Activated naive CD4-positive, alpha-beta T cell treated with anti-CD3 and anti-CD28 coated beads, Interleukin-2, amount 50 U/mL, for 24 hours (primary cell): ENCODE data around the gene OR10H3.

Experiments
- H3K27ac Mint-ChIP-seq: one replicate; pipeline ENCODE4 v1.8.0; 2021; ENCODE audit warnings: mild to moderate bottlenecking, mixed read lengths
- H3K27me3 Mint-ChIP-seq: one replicate; pipeline ENCODE4 v1.8.0; 2021; ENCODE audit warnings: mixed read lengths
- H3K36me3 Mint-ChIP-seq: one replicate; pipeline ENCODE4 v1.8.0; 2021; ENCODE audit warnings: mixed read lengths
- H3K4me1 Mint-ChIP-seq: one replicate; pipeline ENCODE4 v1.8.0; 2021; ENCODE audit warnings: mixed read lengths
- H3K4me3 Mint-ChIP-seq: one replicate; pipeline ENCODE4 v1.8.0; 2021; ENCODE audit warnings: mild to moderate bottlenecking, mixed read lengths
- H3K9me3 Mint-ChIP-seq: one replicate; pipeline ENCODE4 v1.8.0; 2021; ENCODE audit warnings: mixed read lengths

OR10H3 gene

GRCh38 chr19:15737722-15738121 lies at the start of gene OR10H3:
TSS of gene OR10H3 (plus strand) at chr19:15737985. CDS start at chr19:15741393, 3,408 bp downstream.
- Mint-ChIP-seq H3K4me3 (no peak within 1 kb of the TSS), H3K9me3 (peaks cover 11% of the 10 kb centered on the region), H3K4me1 (no peaks in the 10 kb centered on the region), H3K27me3 (peaks cover 3% of the 10 kb centered on the region), H3K27ac (no peak within 1 kb of the TSS), H3K36me3 (peaks cover 4% of the 10 kb centered on the region)

GRCh38 chr19:15696654-15697194 lies 41.1 kb upstream of the OR10H3 start:
- H3K36me3 Mint-ChIP-seq, result no peaks in the 10 kb centered on the region
- no peak overlapping the region for H3K27ac Mint-ChIP-seq
- no peaks in the 10 kb centered on the region for H3K9me3 Mint-ChIP-seq
- H3K4me1 Mint-ChIP-seq, result peaks cover 4% of the 10 kb centered on the region
- no peak overlapping the region for H3K4me3 Mint-ChIP-seq
- peaks cover 32% of the 10 kb centered on the region for H3K27me3 Mint-ChIP-seq

- no peak overlapping the region for H3K27ac Mint-ChIP-seq
- H3K27me3 Mint-ChIP-seq, result peaks cover 43% of the 10 kb centered on the region
- no peaks in the 10 kb centered on the region for H3K36me3 Mint-ChIP-seq
- H3K4me3 Mint-ChIP-seq, result no peak overlapping the region
- peaks cover 4% of the 10 kb centered on the region for H3K4me1 Mint-ChIP-seq
- no peaks in the 10 kb centered on the region for H3K9me3 Mint-ChIP-seq
Observed at GRCh38 chr19:15701757-15702533, 35.8 kb upstream of the OR10H3 start.

- H3K36me3 Mint-ChIP-seq, result no peaks in the 10 kb centered on the region
- H3K9me3 Mint-ChIP-seq, result no peaks in the 10 kb centered on the region
- H3K27me3 Mint-ChIP-seq, result peaks cover 45% of the 10 kb centered on the region
- H3K4me1 Mint-ChIP-seq, result peaks cover 4% of the 10 kb centered on the region
- no peak overlapping the region for H3K27ac Mint-ChIP-seq
- no peak overlapping the region for H3K4me3 Mint-ChIP-seq
Observed at GRCh38 chr19:15702534-15702930, 35.3 kb upstream of the OR10H3 start.

- H3K27ac Mint-ChIP-seq, result no peak overlapping the region
- no peak overlapping the region for H3K4me3 Mint-ChIP-seq
- no peaks in the 10 kb centered on the region for H3K4me1 Mint-ChIP-seq
- peaks cover 18% of the 10 kb centered on the region for H3K27me3 Mint-ChIP-seq
- no peaks in the 10 kb centered on the region for H3K9me3 Mint-ChIP-seq
- H3K36me3 Mint-ChIP-seq, result no peaks in the 10 kb centered on the region
Observed at GRCh38 chr19:15714638-15715037, 23.1 kb upstream of the OR10H3 start.

GRCh38 chr19:15715642-15716041 lies 22.1 kb upstream of the OR10H3 start:
- no peaks in the 10 kb centered on the region for H3K36me3 Mint-ChIP-seq
- H3K4me3 Mint-ChIP-seq, result no peak overlapping the region
- peaks cover 15% of the 10 kb centered on the region for H3K27me3 Mint-ChIP-seq
- H3K4me1 Mint-ChIP-seq, result no peaks in the 10 kb centered on the region
- H3K27ac Mint-ChIP-seq, result no peak overlapping the region
- H3K9me3 Mint-ChIP-seq, result no peaks in the 10 kb centered on the region

GRCh38 chr19:15717809-15718208 lies 20.0 kb upstream of the OR10H3 start:
- peaks cover 4% of the 10 kb centered on the region for H3K4me1 Mint-ChIP-seq
- no peak overlapping the region for H3K27ac Mint-ChIP-seq
- H3K36me3 Mint-ChIP-seq, result no peaks in the 10 kb centered on the region
- H3K4me3 Mint-ChIP-seq, result no peak overlapping the region
- peaks cover 8% of the 10 kb centered on the region for H3K9me3 Mint-ChIP-seq
- peaks cover 33% of the 10 kb centered on the region for H3K27me3 Mint-ChIP-seq

GRCh38 chr19:15721268-15721667 lies 16.5 kb upstream of the OR10H3 start:
- peaks cover 47% of the 10 kb centered on the region for H3K27me3 Mint-ChIP-seq
- H3K4me1 Mint-ChIP-seq, result peaks cover 4% of the 10 kb centered on the region
- H3K27ac Mint-ChIP-seq, result no peak overlapping the region
- H3K9me3 Mint-ChIP-seq, result peaks cover 8% of the 10 kb centered on the region
- H3K4me3 Mint-ChIP-seq, result no peak overlapping the region
- H3K36me3 Mint-ChIP-seq, result no peaks in the 10 kb centered on the region

- peaks cover 4% of the 10 kb centered on the region for H3K4me1 Mint-ChIP-seq
- no peak overlapping the region for H3K27ac Mint-ChIP-seq
- no peaks in the 10 kb centered on the region for H3K36me3 Mint-ChIP-seq
- peaks cover 8% of the 10 kb centered on the region for H3K9me3 Mint-ChIP-seq
- H3K27me3 Mint-ChIP-seq, result peaks cover 52% of the 10 kb centered on the region
- H3K4me3 Mint-ChIP-seq, result no peak overlapping the region
Observed at GRCh38 chr19:15722956-15723355, 14.8 kb upstream of the OR10H3 start.

GRCh38 chr19:15727724-15728123 lies 10.1 kb upstream of the OR10H3 start, which contains the start of gene OR10H2:
TSS of gene OR10H2 (plus strand) at chr19:15728024. CDS start at chr19:15728044, 20 bp downstream.
- Mint-ChIP-seq H3K4me1 (no peaks in the 10 kb centered on the region), H3K27ac (peak within 1 kb of the TSS; percentile 77), H3K9me3 (no peaks in the 10 kb centered on the region), H3K27me3 (peaks cover 34% of the 10 kb centered on the region), H3K4me3 (no peak within 1 kb of the TSS), H3K36me3 (no peaks in the 10 kb centered on the region)

- Mint-ChIP-seq H3K9me3 (no peaks in the 10 kb centered on the region), H3K36me3 (no peaks in the 10 kb centered on the region), H3K27me3 (peaks cover 21% of the 10 kb centered on the region), H3K4me3 (no peak overlapping the region), H3K4me1 (no peaks in the 10 kb centered on the region), H3K27ac (no peak overlapping the region)
Observed at GRCh38 chr19:15730538-15730937, 7.2 kb upstream of the OR10H3 start.

GRCh38 chr19:15732388-15732787 lies 5.4 kb upstream of the OR10H3 start:
- Mint-ChIP-seq H3K9me3 (no peaks in the 10 kb centered on the region), H3K27me3 (peaks cover 8% of the 10 kb centered on the region), H3K4me1 (no peaks in the 10 kb centered on the region), H3K27ac (no peak overlapping the region), H3K4me3 (no peak overlapping the region), H3K36me3 (no peaks in the 10 kb centered on the region)

- H3K4me1 Mint-ChIP-seq, result no peaks in the 10 kb centered on the region
- H3K4me3 Mint-ChIP-seq, result no peak overlapping the region
- no peaks in the 10 kb centered on the region for H3K9me3 Mint-ChIP-seq
- H3K27ac Mint-ChIP-seq, result no peak overlapping the region
- H3K27me3 Mint-ChIP-seq, result peaks cover 4% of the 10 kb centered on the region
- no peaks in the 10 kb centered on the region for H3K36me3 Mint-ChIP-seq
Observed at GRCh38 chr19:15733895-15734294, 3.9 kb upstream of the OR10H3 start.

GRCh38 chr19:15740785-15741184 lies 3.0 kb downstream of the OR10H3 start:
- Mint-ChIP-seq H3K27ac (no peak overlapping the region), H3K4me1 (no peaks in the 10 kb centered on the region), H3K36me3 (peaks cover 4% of the 10 kb centered on the region), H3K27me3 (peaks cover 16% of the 10 kb centered on the region), H3K4me3 (no peak overlapping the region), H3K9me3 (peaks cover 11% of the 10 kb centered on the region)

GRCh38 chr19:15748239-15748638 lies 10.5 kb downstream of the OR10H3 start:
- Mint-ChIP-seq H3K27ac (no peak overlapping the region), H3K4me3 (no peak overlapping the region), H3K27me3 (peaks cover 45% of the 10 kb centered on the region), H3K9me3 (no peaks in the 10 kb centered on the region), H3K36me3 (no peaks in the 10 kb centered on the region), H3K4me1 (no peaks in the 10 kb centered on the region)

GRCh38 chr19:15758379-15758778 lies 20.6 kb downstream of the OR10H3 start:
- peaks cover 4% of the 10 kb centered on the region for H3K36me3 Mint-ChIP-seq
- no peaks in the 10 kb centered on the region for H3K4me1 Mint-ChIP-seq
- peaks cover 6% of the 10 kb centered on the region for H3K9me3 Mint-ChIP-seq
- no peak overlapping the region for H3K27ac Mint-ChIP-seq
- H3K4me3 Mint-ChIP-seq, result no peak overlapping the region
- H3K27me3 Mint-ChIP-seq, result peaks cover 60% of the 10 kb centered on the region
